Measurements from ENCODE around the gene PAIP2. TPM values are rescaled to one million over a fixed set of nuclear protein-coding genes. Genes with fewer than 3 reads are reported as not detected.
A peak's percentile ranks its signal among the peaks of the same experiment; 100 is the strongest.

Gene PAIP2
- total RNA-seq, 1 experiment from 2014 or later = 79.4 TPM

DNA sequence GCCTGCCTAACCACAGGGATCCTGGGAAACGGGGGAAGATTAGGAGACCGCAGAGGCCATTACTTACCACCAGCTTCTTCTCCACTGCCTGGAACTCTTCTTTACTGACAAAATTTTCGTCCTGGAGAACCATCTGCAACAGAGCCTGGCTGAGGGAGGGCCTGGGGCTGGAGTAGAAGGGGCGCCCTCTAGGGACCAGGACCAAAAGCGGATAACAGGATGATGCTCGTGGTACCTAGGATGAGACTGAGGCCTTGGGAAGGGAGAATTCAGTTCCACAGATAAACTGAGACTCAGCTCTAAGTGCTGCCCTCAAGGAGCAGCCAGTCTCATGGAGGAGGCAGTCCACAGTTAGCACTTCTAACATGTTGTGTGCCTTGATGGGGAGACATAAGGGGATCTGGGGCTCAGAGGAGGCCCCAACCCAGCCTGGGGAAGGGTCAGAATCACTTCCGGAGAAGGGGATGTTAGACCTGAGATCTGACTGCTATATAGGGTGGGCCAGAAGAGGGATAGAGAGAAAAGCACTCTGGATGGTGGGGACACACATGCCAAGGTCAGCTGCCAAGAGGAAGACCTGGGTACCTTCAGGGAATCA is 61.0 kb downstream of the PAIP2 start:
- H3K4me1 ChIP-seq (ENCODE audit: control insufficient read depth, insufficient read depth, low read length) = peaks cover 14% of the 10 kb centered on the region
- BruUV-seq (replicated peaks) = no TSS peak
- in situ Hi-C loops (cut with HindIII; ENCODE audit: low pct_unique_long_range_greater_than_20kb, low sequenced_read_pairs) = loop anchor here (25.0 kb wide), 1 partner anchor 110 kb away; no protein-coding TSS in a partner anchor
- ATAC-seq (no peak), DNase-seq (ENCODE audit: low read depth, low spot score) (no peak)
- no peaks in the 10 kb centered on the region for H3K36me3 ChIP-seq (ENCODE audit: control insufficient read depth, insufficient read depth, low read length)
- intact Hi-C loops (cut with micrococcal nuclease; ENCODE audit: unreplicated experiment) = no loop called here
- H3K27me3 ChIP-seq (ENCODE audit: control insufficient read depth, insufficient read depth, low read length) = no peaks in the 10 kb centered on the region
- POLR2A ChIA-PET = no interaction called here
- CTCF ChIA-PET = no interaction called here
- TF ChIP-seq POLR2AphosphoS5 (IDR thresholded peaks at IDR 0.05; ENCODE audit: low read depth, low read length) (no peak), SIN3A (IDR thresholded peaks at IDR 0.05; ENCODE audit: borderline replicate concordance, insufficient read depth, low read depth, low read length) (no peak)
- TF ChIP-seq, protein P1, sequence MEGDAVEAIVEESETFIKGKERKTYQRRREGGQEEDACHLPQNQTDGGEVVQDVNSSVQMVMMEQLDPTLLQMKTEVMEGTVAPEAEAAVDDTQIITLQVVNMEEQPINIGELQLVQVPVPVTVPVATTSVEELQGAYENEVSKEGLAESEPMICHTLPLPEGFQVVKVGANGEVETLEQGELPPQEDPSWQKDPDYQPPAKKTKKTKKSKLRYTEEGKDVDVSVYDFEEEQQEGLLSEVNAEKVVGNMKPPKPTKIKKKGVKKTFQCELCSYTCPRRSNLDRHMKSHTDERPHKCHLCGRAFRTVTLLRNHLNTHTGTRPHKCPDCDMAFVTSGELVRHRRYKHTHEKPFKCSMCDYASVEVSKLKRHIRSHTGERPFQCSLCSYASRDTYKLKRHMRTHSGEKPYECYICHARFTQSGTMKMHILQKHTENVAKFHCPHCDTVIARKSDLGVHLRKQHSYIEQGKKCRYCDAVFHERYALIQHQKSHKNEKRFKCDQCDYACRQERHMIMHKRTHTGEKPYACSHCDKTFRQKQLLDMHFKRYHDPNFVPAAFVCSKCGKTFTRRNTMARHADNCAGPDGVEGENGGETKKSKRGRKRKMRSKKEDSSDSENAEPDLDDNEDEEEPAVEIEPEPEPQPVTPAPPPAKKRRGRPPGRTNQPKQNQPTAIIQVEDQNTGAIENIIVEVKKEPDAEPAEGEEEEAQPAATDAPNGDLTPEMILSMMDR (IDR thresholded peaks at IDR 0.05) = peak; percentile 83
- H3K9me3 ChIP-seq (ENCODE audit: control insufficient read depth, insufficient read depth, low read depth, low read length) = no peaks in the 10 kb centered on the region
- H3K4me3 ChIP-seq (ENCODE audit: low read depth in 2 of 2, low read length in 2 of 2) = no peak overlapping the region; a peak in 1 of 4 replicates
- H3K27ac ChIP-seq (ENCODE audit: low read length) = peak overlapping the region; percentile 91; the same call in 1 of the 2 replicates

GRCh38 chr5:139403418-139403786 is 61.7 kb downstream of the PAIP2 start:
- in situ Hi-C loops (cut with HindIII; ENCODE audit: low pct_unique_long_range_greater_than_20kb, low sequenced_read_pairs) = loop anchor here (25.0 kb wide), 1 partner anchor 109 kb away; no protein-coding TSS in a partner anchor
- H3K36me3 ChIP-seq (ENCODE audit: control insufficient read depth, insufficient read depth, low read length) = no peaks in the 10 kb centered on the region
- BruUV-seq (replicated peaks) = TSS peak; percentile 97
- no peak for DNase-seq (ENCODE audit: low read depth, low spot score)
- H3K4me1 ChIP-seq (ENCODE audit: control insufficient read depth, insufficient read depth, low read length) = peaks cover 14% of the 10 kb centered on the region
- no peaks in the 10 kb centered on the region for H3K9me3 ChIP-seq (ENCODE audit: control insufficient read depth, insufficient read depth, low read depth, low read length)
- peak; percentile 37 for ATAC-seq
- POLR2A ChIA-PET = interaction anchor here (0.6 to 0.7 kb wide), 3 partner anchors 9 to 443 kb away, joined by 4 to 5 read pairs (median 5); no protein-coding TSS in a partner anchor
- H3K27me3 ChIP-seq (ENCODE audit: control insufficient read depth, insufficient read depth, low read length) = no peaks in the 10 kb centered on the region
- H3K4me3 ChIP-seq (ENCODE audit: low read depth in 2 of 2, low read length in 2 of 2) = peak overlapping the region; percentile 53 to 71
- CTCF ChIA-PET = no interaction called here
- intact Hi-C loops (cut with micrococcal nuclease; ENCODE audit: unreplicated experiment) = no loop called here
- H3K27ac ChIP-seq (ENCODE audit: low read length) = peak overlapping the region; percentile 91
- TF ChIP-seq, protein P2, sequence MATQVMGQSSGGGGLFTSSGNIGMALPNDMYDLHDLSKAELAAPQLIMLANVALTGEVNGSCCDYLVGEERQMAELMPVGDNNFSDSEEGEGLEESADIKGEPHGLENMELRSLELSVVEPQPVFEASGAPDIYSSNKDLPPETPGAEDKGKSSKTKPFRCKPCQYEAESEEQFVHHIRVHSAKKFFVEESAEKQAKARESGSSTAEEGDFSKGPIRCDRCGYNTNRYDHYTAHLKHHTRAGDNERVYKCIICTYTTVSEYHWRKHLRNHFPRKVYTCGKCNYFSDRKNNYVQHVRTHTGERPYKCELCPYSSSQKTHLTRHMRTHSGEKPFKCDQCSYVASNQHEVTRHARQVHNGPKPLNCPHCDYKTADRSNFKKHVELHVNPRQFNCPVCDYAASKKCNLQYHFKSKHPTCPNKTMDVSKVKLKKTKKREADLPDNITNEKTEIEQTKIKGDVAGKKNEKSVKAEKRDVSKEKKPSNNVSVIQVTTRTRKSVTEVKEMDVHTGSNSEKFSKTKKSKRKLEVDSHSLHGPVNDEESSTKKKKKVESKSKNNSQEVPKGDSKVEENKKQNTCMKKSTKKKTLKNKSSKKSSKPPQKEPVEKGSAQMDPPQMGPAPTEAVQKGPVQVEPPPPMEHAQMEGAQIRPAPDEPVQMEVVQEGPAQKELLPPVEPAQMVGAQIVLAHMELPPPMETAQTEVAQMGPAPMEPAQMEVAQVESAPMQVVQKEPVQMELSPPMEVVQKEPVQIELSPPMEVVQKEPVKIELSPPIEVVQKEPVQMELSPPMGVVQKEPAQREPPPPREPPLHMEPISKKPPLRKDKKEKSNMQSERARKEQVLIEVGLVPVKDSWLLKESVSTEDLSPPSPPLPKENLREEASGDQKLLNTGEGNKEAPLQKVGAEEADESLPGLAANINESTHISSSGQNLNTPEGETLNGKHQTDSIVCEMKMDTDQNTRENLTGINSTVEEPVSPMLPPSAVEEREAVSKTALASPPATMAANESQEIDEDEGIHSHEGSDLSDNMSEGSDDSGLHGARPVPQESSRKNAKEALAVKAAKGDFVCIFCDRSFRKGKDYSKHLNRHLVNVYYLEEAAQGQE (IDR thresholded peaks at IDR 0.05; ENCODE audit: insufficient read depth in 1 of 2, low read depth in 2 of 2, low read length in 1 of 2) = no peak
- TF ChIP-seq SIN3A (IDR thresholded peaks at IDR 0.05; ENCODE audit: borderline replicate concordance, insufficient read depth, low read depth, low read length) = no peak

GRCh38 chr5:139403787-139404483 is 62.3 kb downstream of the PAIP2 start, which contains the start of gene SPATA24:
TSS of gene SPATA24 (minus strand) at chr5:139404089. CDS start at chr5:139404060, 29 bp downstream.
- in situ Hi-C loops (cut with HindIII; ENCODE audit: low pct_unique_long_range_greater_than_20kb, low sequenced_read_pairs) (loop anchor here (25.0 kb wide), 1 partner anchor 108 kb away; no protein-coding TSS in a partner anchor), intact Hi-C loops (cut with micrococcal nuclease; ENCODE audit: unreplicated experiment) (no loop called here)
- BruUV-seq (replicated peaks) = no TSS peak
- peak within 1 kb of the TSS; percentile 53 to 71 for H3K4me3 ChIP-seq (ENCODE audit: low read depth in 2 of 2, low read length in 2 of 2)
- TF ChIP-seq, protein P1 (IDR thresholded peaks at IDR 0.05) = no peak
- TF ChIP-seq TCF7L2 (IDR thresholded peaks at IDR 0.05; ENCODE audit: low read depth, low read length) (no peak), SIN3A (IDR thresholded peaks at IDR 0.05; ENCODE audit: borderline replicate concordance, insufficient read depth, low read depth, low read length) (peak; percentile 63; the same call in 1 of the 2 replicates), POLR2AphosphoS5 (IDR thresholded peaks at IDR 0.05; ENCODE audit: low read depth, low read length) (peak; percentile 47; the same call in 1 of the 2 replicates)
- TF ChIP-seq, protein P2 (IDR thresholded peaks at IDR 0.05; ENCODE audit: insufficient read depth in 1 of 2, low read depth in 2 of 2, low read length in 1 of 2) = 0 out of 4 replicates have a peak, but pooled peaks of 1 of the 2 experiments have one; percentile 16
- DNase-seq (ENCODE audit: low read depth, low spot score) (peak; percentile 83), ATAC-seq (peak; percentile 97)
- H3K4me1 ChIP-seq (ENCODE audit: control insufficient read depth, insufficient read depth, low read length) = peaks cover 14% of the 10 kb centered on the region
- POLR2A ChIA-PET = interaction anchor here (0.6 to 0.7 kb wide), 3 partner anchors 8 to 444 kb away, joined by 4 to 5 read pairs (median 5); no protein-coding TSS in a partner anchor
- H3K27me3 ChIP-seq (ENCODE audit: control insufficient read depth, insufficient read depth, low read length) = no peaks in the 10 kb centered on the region
- peak within 1 kb of the TSS; percentile 91 for H3K27ac ChIP-seq (ENCODE audit: low read length)
- H3K9me3 ChIP-seq (ENCODE audit: control insufficient read depth, insufficient read depth, low read depth, low read length) = no peaks in the 10 kb centered on the region
- CTCF ChIA-PET = no interaction called here
- H3K36me3 ChIP-seq (ENCODE audit: control insufficient read depth, insufficient read depth, low read length) = no peaks in the 10 kb centered on the region

Measured in Panc1 (cell line).